GM21786 (cell line): ENCODE data around the gene SLC23A2.
"Not testable (repeated sequence)": the region's sequence is repeated elsewhere in the genome, so short reads cannot be mapped to it uniquely, and the experiment has no call there.

ENCODE experiments used
- ATAC-seq: cut with Tn5 transposase; IDR thresholded peaks from one replicate; pipeline ENCODE4 v1.9.1; 2021; ENCODE audit not compliant: unreplicated experiment

Gene SLC23A2

GRCh38 chr20:5013682-5014447 lies 12.6 kb upstream of the SLC23A2 start:
- ATAC-seq, result no peak

- no peak for ATAC-seq
These were observed 7.4 kb upstream of the SLC23A2 start for GRCh38 chr20:5008759-5009158.

- no peak for ATAC-seq
These were observed 4.0 kb upstream of the SLC23A2 start for GRCh38 chr20:5005326-5005725.

GRCh38 chr20:5004825-5005224 lies 3.5 kb upstream of the SLC23A2 start:
- ATAC-seq, result not testable (repeated sequence)

GRCh38 chr20:5003626-5004025 lies 2.3 kb upstream of the SLC23A2 start:
- ATAC-seq, result no peak

GRCh38 chr20:5002077-5002413 lies 735 bp upstream of the SLC23A2 start:
- no peak for ATAC-seq

- ATAC-seq, result no peak
These were observed 792 bp downstream of the SLC23A2 start for GRCh38 chr20:5000263-5001173.

- no peak for ATAC-seq
These were observed 1.5 kb downstream of the SLC23A2 start for GRCh38 chr20:4999788-5000187.

GRCh38 chr20:4998160-4998651 lies 3.1 kb downstream of the SLC23A2 start:
- ATAC-seq, result no peak

GRCh38 chr20:4997222-4997621 lies 4.1 kb downstream of the SLC23A2 start:
- no peak for ATAC-seq

GRCh38 chr20:4989570-4989969 lies 11.7 kb downstream of the SLC23A2 start:
- ATAC-seq, result no peak

- no peak for ATAC-seq
These were observed 14.2 kb downstream of the SLC23A2 start for GRCh38 chr20:4987130-4987529.

GRCh38 chr20:4985658-4986057 lies 15.7 kb downstream of the SLC23A2 start:
- ATAC-seq, result no peak

- ATAC-seq, result no peak
These were observed 19.0 kb downstream of the SLC23A2 start for GRCh38 chr20:4982281-4982680.

GRCh38 chr20:4979841-4980410 lies 21.4 kb downstream of the SLC23A2 start:
- ATAC-seq, result no peak

GRCh38 chr20:4978050-4978918 lies 23.0 kb downstream of the SLC23A2 start:
- ATAC-seq, result no peak

- not testable (repeated sequence) for ATAC-seq
These were observed 25.3 kb downstream of the SLC23A2 start for GRCh38 chr20:4976014-4976413.

GRCh38 chr20:4973330-4974097 lies 27.8 kb downstream of the SLC23A2 start:
- peak; percentile 88 for ATAC-seq

GRCh38 chr20:4972506-4973251 lies 28.6 kb downstream of the SLC23A2 start:
- ATAC-seq, result no peak
